GM23338 (cell line): ENCODE measurements around the gene DUS2. TPM values are rescaled to one million over a fixed set of nuclear protein-coding genes. Genes with fewer than 3 reads are reported as not detected.

Experiments used
- ATAC-seq: fragments of 200-7000 bp; cut with Tn5 transposase; 3 replicates; pipeline ENCODE4 v1.9.1; 2020
- DNase-seq: peaks from one replicate; pipeline ENCODE4 v3.0.0-alpha.2; 2015; ENCODE audit warnings: low spot score
- H2AFZ ChIP-seq: fragments of 200-600 bp; sonication (generic); 2 replicates; pipeline ENCODE4 v1.8.0; 2016; ENCODE audit warnings: antibody characterized with exemption, mild to moderate bottlenecking, moderate library complexity
- H3F3A ChIP-seq: fragments of 200-600 bp; sonication (generic); replicated peaks from 2 replicates; pipeline ENCODE4 v1.8.0; 2017; ENCODE audit warnings: antibody characterized with exemption, mixed run types, low read depth
- H3K27ac ChIP-seq: fragments of 200-600 bp; sonication (generic); 2 replicates; pipeline ENCODE4 v1.6.1; 2016; ENCODE audit warnings: low read depth
- H3K27me3 ChIP-seq: fragments of 200-600 bp; sonication (generic); 2 replicates; pipeline ENCODE4 v1.8.0; 2016; ENCODE audit warnings: mild to moderate bottlenecking, mixed run types, moderate library complexity; ENCODE audit not compliant: insufficient read depth
- H3K36me3 ChIP-seq: fragments of 200-600 bp; sonication (generic); 2 replicates; pipeline ENCODE4 v1.8.0; 2016; ENCODE audit warnings: mild to moderate bottlenecking; ENCODE audit not compliant: insufficient read depth
- H3K4me1 ChIP-seq: fragments of 200-600 bp; sonication (generic); 2 replicates; pipeline ENCODE4 v1.8.0; 2016; ENCODE audit warnings: mild to moderate bottlenecking, moderate library complexity; ENCODE audit not compliant: insufficient read depth
- H3K4me2 ChIP-seq: fragments of 200-600 bp; sonication (generic); 2 replicates; pipeline ENCODE4 v1.7.1; 2017; ENCODE audit warnings: mixed run types
- H3K4me3 ChIP-seq: fragments of 200-600 bp; sonication (generic); 2 replicates; pipeline ENCODE4 v1.6.1; 2016; ENCODE audit warnings: mixed run types
- H3K79me2 ChIP-seq: fragments of 200-600 bp; sonication (generic); replicated peaks from 2 replicates; pipeline ENCODE4 v1.8.0; 2017; ENCODE audit warnings: mild to moderate bottlenecking; ENCODE audit not compliant: insufficient read depth
- H3K9me2 ChIP-seq: fragments of 200-600 bp; sonication (generic); 2 replicates; pipeline ENCODE4 v1.8.0; 2017; ENCODE audit not compliant: insufficient read depth
- H4K20me1 ChIP-seq: fragments of 200-600 bp; sonication (generic); replicated peaks from 2 replicates; pipeline ENCODE4 v1.8.0; 2017; ENCODE audit warnings: mild to moderate bottlenecking; ENCODE audit not compliant: insufficient read depth
- H3K27ac Mint-ChIP-seq: 2 replicates; pipeline ENCODE4 v1.8.0; 2020; ENCODE audit warnings: inconsistent platforms, mild to moderate bottlenecking, moderate library complexity, mixed read lengths
- H3K27me3 Mint-ChIP-seq: 3 replicates; pipeline ENCODE4 v1.8.0; 2022; ENCODE audit warnings: low read depth, mild to moderate bottlenecking, moderate library complexity, mixed read lengths, inconsistent platforms; ENCODE audit not compliant: insufficient read depth, poor library complexity
- H3K36me3 Mint-ChIP-seq: 3 replicates; pipeline ENCODE4 v1.8.0; 2021; ENCODE audit warnings: low read depth, mild to moderate bottlenecking, inconsistent platforms, moderate library complexity, mixed read lengths
- H3K4me1 Mint-ChIP-seq: 3 replicates; pipeline ENCODE4 v1.8.0; 2020; ENCODE audit warnings: mild to moderate bottlenecking, inconsistent platforms, mixed read lengths
- H3K4me3 Mint-ChIP-seq: 3 replicates; pipeline ENCODE4 v1.8.0; 2021; ENCODE audit warnings: moderate library complexity, mild to moderate bottlenecking, inconsistent platforms, mixed read lengths
- H3K9me3 Mint-ChIP-seq: 3 replicates; pipeline ENCODE4 v1.8.0; 2020; ENCODE audit warnings: moderate library complexity, mild to moderate bottlenecking, inconsistent platforms, mixed read lengths
- CREB1 ChIP-seq: fragments of 250-450 bp; sonication (Bioruptor Pico); IDR thresholded peaks from 2 replicates; pipeline ENCODE4 v1.5.0; 2020; ENCODE audit warnings: low read depth, mild to moderate bottlenecking, moderate library complexity
- CTCF ChIP-seq, 2 experiments: fragments of 200-600 bp in 1 of 2; sonication (generic) in 1 of 2; conservative IDR thresholded peaks; 2 replicates each; pipeline versions ENCODE4 v1.5.1 to v1.6.1; 2016 to 2017; ENCODE audit warnings: antibody characterized with exemption in 2 of 2, low read depth in 2 of 2, mild to moderate bottlenecking in 2 of 2, moderate library complexity in 1 of 2
- EZH2phosphoT487 ChIP-seq: fragments of 200-600 bp; sonication (generic); IDR thresholded peaks from one replicate; pipeline ENCODE4 v1.8.1; 2018; ENCODE audit warnings: antibody characterized with exemption; ENCODE audit not compliant: unreplicated experiment
- JUNB ChIP-seq: IDR thresholded peaks from one replicate; pipeline ENCODE4 v1.6.1; 2016; ENCODE audit warnings: antibody characterized with exemption; ENCODE audit not compliant: unreplicated experiment
- NANOG ChIP-seq: IDR thresholded peaks from 2 replicates; pipeline ENCODE4 v1.6.1; 2016; ENCODE audit warnings: antibody characterized with exemption, borderline replicate concordance
- POLR2AphosphoS5 ChIP-seq: IDR thresholded peaks from 2 replicates; pipeline ENCODE4 v1.6.1; 2016; ENCODE audit warnings: antibody characterized with exemption, low read depth
- STAT1 ChIP-seq: IDR thresholded peaks from one replicate; pipeline ENCODE4 v1.6.1; 2016; ENCODE audit warnings: antibody characterized with exemption; ENCODE audit not compliant: unreplicated experiment
- ZNF114 ChIP-seq: fragments of 250-450 bp; sonication (Bioruptor Pico); IDR thresholded peaks from 2 replicates; pipeline ENCODE4 v1.5.0; 2020; ENCODE audit warnings: mild to moderate bottlenecking, moderate library complexity
- ZNF331 ChIP-seq: fragments of 250-450 bp; sonication (Bioruptor Pico); IDR thresholded peaks from 2 replicates; pipeline ENCODE4 v1.5.0; 2020; ENCODE audit warnings: low read depth, mild to moderate bottlenecking, moderate library complexity
- ZNF462 ChIP-seq: fragments of 250-450 bp; sonication (Bioruptor Pico); IDR thresholded peaks from 2 replicates; pipeline ENCODE4 v1.5.0; 2020; ENCODE audit warnings: mild to moderate bottlenecking, moderate library complexity
- polyA plus RNA-seq: library from polyadenylated mRNA; unstranded; fragments of >200 nt; fragmentation: Nextera tagmentation; extraction: Ambion mirVana; gene quantifications from 2 replicates; pipeline ENCODE4 v1.2.1, GENCODE V29; 2016
- total RNA-seq: library from RNA; depleted of rRNA; stranded (reverse); fragments of >200 nt; shearing (Covaris generic); gene quantifications from 2 replicates; pipeline ENCODE4 v1.2.3, GENCODE V29; 2014
- TF ChIP-seq, protein P1 (sequence below): IDR thresholded peaks from one replicate; pipeline ENCODE4 v1.6.1; 2018; ENCODE audit warnings: antibody characterized with exemption; ENCODE audit not compliant: unreplicated experiment
- TF ChIP-seq, protein P2 (sequence below): IDR thresholded peaks from 2 replicates; pipeline ENCODE4 v1.6.1; 2016; ENCODE audit warnings: antibody characterized with exemption

DUS2 gene
- total and polyA plus RNA-seq, 2 experiments from 2014 or later: 13.3 to 26.4 TPM

GRCh38 chr16:68079376-68079625 lies 56.2 kb downstream of the DUS2 start:
- no peak overlapping the region for H3K27ac ChIP-seq
- H3K79me2 ChIP-seq: no peaks in the 10 kb centered on the region
- H2AFZ ChIP-seq: no peak overlapping the region
- DNase-seq: no peak
- Mint-ChIP-seq H3K27me3 (peaks cover 8% of the 10 kb centered on the region), H3K9me3 (no peaks in the 10 kb centered on the region), H3K27ac (no peak overlapping the region), H3K4me1 (peaks cover 10% of the 10 kb centered on the region), H3K36me3 (peaks cover 16% of the 10 kb centered on the region), H3K4me3 (no peak overlapping the region)
- H3K4me1 ChIP-seq: peaks cover 12% of the 10 kb centered on the region
- TF ChIP-seq JUNB (no peak), CREB1 (CRISPR knock-in tag) (no peak), EZH2phosphoT487 (no peak), STAT1 (no peak), NANOG (no peak), ZNF114 (CRISPR knock-in tag) (no peak), ZNF331 (CRISPR knock-in tag) (no peak), CTCF (conservative IDR thresholded peaks at IDR 0.05; ENCODE audit: low read depth in 2 of 2) (no peak), ZNF462 (no peak), POLR2AphosphoS5 (no peak)
- TF ChIP-seq, protein P1, sequence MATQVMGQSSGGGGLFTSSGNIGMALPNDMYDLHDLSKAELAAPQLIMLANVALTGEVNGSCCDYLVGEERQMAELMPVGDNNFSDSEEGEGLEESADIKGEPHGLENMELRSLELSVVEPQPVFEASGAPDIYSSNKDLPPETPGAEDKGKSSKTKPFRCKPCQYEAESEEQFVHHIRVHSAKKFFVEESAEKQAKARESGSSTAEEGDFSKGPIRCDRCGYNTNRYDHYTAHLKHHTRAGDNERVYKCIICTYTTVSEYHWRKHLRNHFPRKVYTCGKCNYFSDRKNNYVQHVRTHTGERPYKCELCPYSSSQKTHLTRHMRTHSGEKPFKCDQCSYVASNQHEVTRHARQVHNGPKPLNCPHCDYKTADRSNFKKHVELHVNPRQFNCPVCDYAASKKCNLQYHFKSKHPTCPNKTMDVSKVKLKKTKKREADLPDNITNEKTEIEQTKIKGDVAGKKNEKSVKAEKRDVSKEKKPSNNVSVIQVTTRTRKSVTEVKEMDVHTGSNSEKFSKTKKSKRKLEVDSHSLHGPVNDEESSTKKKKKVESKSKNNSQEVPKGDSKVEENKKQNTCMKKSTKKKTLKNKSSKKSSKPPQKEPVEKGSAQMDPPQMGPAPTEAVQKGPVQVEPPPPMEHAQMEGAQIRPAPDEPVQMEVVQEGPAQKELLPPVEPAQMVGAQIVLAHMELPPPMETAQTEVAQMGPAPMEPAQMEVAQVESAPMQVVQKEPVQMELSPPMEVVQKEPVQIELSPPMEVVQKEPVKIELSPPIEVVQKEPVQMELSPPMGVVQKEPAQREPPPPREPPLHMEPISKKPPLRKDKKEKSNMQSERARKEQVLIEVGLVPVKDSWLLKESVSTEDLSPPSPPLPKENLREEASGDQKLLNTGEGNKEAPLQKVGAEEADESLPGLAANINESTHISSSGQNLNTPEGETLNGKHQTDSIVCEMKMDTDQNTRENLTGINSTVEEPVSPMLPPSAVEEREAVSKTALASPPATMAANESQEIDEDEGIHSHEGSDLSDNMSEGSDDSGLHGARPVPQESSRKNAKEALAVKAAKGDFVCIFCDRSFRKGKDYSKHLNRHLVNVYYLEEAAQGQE: no peak
- TF ChIP-seq, protein P2, sequence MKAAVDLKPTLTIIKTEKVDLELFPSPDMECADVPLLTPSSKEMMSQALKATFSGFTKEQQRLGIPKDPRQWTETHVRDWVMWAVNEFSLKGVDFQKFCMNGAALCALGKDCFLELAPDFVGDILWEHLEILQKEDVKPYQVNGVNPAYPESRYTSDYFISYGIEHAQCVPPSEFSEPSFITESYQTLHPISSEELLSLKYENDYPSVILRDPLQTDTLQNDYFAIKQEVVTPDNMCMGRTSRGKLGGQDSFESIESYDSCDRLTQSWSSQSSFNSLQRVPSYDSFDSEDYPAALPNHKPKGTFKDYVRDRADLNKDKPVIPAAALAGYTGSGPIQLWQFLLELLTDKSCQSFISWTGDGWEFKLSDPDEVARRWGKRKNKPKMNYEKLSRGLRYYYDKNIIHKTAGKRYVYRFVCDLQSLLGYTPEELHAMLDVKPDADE: no peak
- H3K36me3 ChIP-seq: 0 out of 2 replicates have a peak, but pooled peaks cover 3% of the 10 kb centered on the region
- no peak for ATAC-seq
- H4K20me1 ChIP-seq: no peaks in the 10 kb centered on the region
- H3K9me2 ChIP-seq: no peaks in the 10 kb centered on the region
- peaks cover 9% of the 10 kb centered on the region for H3F3A ChIP-seq
- no peak overlapping the region for H3K4me2 ChIP-seq
- H3K4me3 ChIP-seq: no peak overlapping the region
- H3K27me3 ChIP-seq: no peaks in the 10 kb centered on the region
